Measurements from ENCODE around the gene APCDD1L.

The APCDD1L gene

DNA sequence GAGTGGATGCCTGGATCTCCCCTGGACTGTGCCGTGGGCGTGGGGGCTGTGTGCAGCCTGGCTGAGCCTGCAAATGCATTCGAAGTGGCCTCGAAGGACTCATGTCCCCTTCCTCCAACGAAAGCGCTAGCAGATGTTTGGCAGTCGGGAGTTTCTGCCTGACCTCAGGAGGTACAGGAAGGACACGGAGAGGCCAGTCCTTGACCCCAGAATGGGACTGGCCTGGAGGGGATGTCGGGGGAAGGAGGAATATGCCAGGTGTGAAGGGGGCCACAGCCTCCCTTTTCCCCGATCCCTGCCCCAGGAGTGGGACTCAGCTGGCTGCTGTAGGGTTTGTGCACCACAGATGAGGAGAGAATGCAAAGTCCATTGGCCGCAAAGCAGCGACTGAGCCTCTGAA is 45.6 kb downstream of the APCDD1L start:
- TF ChIP-seq ZFX (IDR thresholded peaks at IDR 0.05; ENCODE audit: borderline replicate concordance) (no peak), CTCF (IDR thresholded peaks at IDR 0.05) (no peak)

DNA sequence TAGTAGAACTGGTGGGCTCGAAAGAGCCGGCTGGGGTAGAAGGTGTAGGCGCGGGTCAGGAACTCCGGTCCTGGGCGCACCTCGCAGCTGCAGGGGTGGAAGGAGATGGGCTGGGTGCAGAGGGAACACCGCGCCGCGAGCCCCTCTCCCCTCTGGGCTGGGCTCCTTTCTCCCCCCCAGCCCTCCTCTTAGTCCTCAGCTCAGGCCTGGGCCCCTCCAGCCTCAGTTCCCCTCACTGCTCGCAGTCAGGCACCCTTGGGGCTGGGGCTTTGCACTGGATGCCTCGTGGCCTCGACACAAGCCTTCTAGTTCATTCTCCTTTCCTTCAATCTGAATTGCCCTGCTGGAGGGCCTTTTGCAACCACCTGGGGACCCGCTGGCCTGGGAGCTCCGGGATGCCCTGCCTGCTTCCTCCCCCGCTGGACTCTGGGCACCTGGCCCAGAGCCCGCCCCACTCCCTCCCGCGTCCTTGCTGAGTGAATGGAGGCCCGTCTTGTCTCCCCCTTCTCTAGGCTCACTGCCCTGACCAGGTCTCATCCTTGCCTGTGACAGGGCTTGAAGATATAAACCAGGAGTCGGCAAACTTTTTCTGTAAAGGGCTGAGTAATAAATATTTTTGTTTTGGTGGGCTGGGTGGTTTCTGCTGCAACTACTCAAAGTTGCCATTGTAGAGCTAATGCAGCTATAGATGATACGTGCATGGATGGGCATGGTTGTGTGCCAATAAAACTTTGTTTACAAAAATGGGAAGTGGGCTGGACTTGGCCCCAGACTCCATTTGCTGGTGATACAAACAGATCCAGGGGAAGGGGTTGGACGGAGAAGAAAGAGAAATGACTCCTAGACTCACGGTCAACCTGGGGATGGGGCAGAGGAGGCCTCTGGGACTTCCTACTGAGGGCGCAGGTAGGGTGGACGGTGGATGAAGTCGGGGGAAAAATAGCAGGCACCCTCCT is 47.3 kb downstream of the APCDD1L start:
- TF ChIP-seq CTCF (IDR thresholded peaks at IDR 0.05) (no peak), ZFX (IDR thresholded peaks at IDR 0.05; ENCODE audit: borderline replicate concordance) (no peak)
- no peak overlapping the region for H3K27ac ChIP-seq

More for the DNA sequence above, 45.6 kb downstream of the APCDD1L start:
- H3K27ac ChIP-seq: no peak overlapping the region

DNA sequence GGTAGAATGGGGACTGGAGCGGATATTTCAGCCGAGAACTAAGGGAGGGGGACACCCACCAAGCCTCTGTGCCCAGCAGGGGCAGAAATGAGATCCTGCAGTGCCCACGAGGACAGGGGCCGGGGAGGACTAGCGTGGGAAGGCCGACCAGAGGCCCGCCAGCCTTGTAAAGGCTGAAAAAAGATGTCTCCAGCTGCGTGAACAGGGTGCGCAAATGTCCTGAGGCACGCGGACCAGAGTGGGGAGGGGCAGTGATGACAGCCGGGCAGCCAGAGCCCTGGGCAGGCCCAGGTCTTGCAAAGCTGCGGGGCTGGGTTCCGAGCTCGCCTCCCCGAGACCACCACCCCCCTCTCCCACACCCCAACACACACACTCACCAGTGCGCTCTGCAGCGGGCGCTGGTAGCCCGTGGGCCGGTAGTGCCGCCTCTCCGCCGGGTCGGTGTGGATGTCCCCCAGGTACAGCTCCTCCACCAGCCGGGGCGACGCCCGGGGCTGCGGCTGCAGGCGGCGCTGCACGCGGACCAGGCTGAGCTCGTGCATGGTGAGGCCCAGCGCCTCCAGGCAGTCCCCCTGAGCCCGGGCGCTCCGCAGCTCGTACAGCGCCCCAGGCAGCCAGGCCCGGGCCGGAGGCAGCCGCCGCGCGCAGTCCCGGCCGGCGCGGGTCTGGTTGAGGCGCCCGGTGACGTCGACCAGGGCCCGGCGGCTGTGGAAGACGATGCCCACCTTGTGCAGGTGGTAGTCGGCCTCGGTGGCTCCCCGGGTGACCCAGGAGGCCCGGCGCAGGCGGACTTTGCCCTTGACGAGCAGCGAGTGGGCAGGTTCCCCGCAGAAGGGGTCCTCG is 48.2 kb downstream of the APCDD1L start:
- TF ChIP-seq CTCF (IDR thresholded peaks at IDR 0.05) (no peak), ZFX (IDR thresholded peaks at IDR 0.05; ENCODE audit: borderline replicate concordance) (no peak)
- no peak overlapping the region for H3K27ac ChIP-seq

DNA sequence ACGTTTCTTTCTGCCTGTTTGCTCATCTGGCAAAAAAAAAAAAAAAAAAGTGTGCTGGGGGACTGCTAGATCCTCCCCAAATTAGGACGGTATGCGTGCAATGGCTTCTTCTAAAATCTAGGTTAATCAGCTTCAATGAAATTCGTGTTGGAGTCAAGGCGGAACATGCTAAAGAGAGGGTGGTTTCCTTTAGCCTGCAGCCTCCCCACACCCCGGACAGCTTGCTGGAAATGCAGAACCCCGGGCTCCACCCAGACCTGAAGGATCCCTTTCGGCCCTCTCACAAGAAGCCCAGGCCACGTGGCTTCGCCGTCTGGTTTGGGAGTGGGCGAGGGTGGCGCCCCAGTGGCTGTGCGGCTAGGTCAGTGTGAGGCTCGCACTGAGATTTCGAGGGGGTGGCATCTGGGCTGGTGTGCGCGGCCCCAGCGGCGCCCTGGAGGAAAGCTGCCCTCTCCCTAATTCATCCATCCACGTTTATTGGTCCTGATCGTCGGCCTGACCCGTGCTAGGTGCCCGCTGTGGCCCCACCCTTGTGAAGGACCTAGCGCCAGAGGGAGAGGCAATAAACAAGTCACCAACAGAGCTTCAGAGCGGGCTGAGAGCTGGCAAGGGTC is 49.0 kb downstream of the APCDD1L start:
- TF ChIP-seq ZFX (IDR thresholded peaks at IDR 0.05; ENCODE audit: borderline replicate concordance) (no peak), CTCF (IDR thresholded peaks at IDR 0.05) (no peak)
- no peak overlapping the region for H3K27ac ChIP-seq

DNA sequence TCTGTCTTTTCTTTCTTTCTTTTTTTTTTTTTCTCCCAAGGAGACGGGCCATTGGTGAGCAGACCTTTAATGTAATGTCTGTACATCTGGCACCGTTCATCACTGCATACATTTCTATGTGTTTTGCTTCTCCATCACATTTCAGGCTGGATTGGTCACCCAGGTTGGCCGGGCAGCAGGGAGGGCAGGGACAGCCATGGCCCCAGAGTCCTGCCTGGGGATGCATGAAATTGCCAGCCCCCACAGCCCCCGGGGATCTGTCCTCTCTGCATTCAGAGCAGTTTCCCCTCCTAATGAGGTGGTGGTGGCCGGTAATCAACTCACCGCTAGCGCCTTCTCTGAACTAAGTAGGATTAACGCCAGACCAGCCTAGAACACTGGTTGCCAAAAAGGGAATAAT is 50.4 kb downstream of the APCDD1L start:
- no peak overlapping the region for H3K27ac ChIP-seq
- TF ChIP-seq CTCF (IDR thresholded peaks at IDR 0.05) (no peak), ZFX (IDR thresholded peaks at IDR 0.05; ENCODE audit: borderline replicate concordance) (no peak)

DNA sequence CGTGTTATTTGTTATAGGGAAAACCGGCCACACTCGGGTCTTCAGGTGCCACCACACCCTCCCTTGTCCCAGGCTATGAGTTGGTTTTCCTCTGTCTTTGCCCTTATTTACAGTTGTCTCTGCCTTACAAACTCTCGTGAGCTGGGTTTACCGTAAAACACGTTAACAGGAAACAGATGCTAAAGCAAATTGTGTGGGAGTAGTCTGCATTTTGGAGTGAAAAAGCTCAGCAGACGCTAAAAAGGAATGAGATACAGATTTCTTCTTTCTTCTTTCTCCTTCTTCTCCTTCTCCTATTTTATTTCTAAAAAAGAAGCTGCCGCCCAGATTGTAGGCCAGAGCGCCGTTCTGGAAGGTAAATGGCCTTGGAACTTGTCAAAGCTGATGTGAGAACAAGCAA is 51.9 kb downstream of the APCDD1L start:
- H3K27ac ChIP-seq: no peak overlapping the region
- TF ChIP-seq CTCF (IDR thresholded peaks at IDR 0.05) (no peak), ZFX (IDR thresholded peaks at IDR 0.05; ENCODE audit: borderline replicate concordance) (no peak)

Data from 22Rv1 (cell line).